ENCODE results near the gene OR51M1. TPM values are rescaled to one million over a fixed set of nuclear protein-coding genes. Genes with fewer than 3 reads are reported as not detected.

OR51M1 gene
- total RNA-seq, 2 experiments from 2014 or later = not detected

GRCh38 chr11:5368502-5369043 lies 15.0 kb upstream of the OR51M1 start:
- Histone ChIP-seq H3K27ac (ENCODE audit: low read depth, low read length, poor library complexity, severe bottlenecking) (no peak overlapping the region), H3K4me2 (ENCODE audit: low read length) (no peak overlapping the region), H3K79me2 (ENCODE audit: insufficient read depth, low read depth, low read length) (no peaks in the 10 kb centered on the region), H3K9me3 (ENCODE audit: low read length) (no peaks in the 10 kb centered on the region), H3K9me2 (ENCODE audit: insufficient read depth, low read length) (no peaks in the 10 kb centered on the region), H3K4me1 (ENCODE audit: insufficient read depth, low read length, poor library complexity, severe bottlenecking) (no peaks in the 10 kb centered on the region), H3K4me3 (ENCODE audit: low read depth, low read length, poor library complexity, severe bottlenecking) (no peak overlapping the region), H2AFZ (ENCODE audit: low read length) (no peak overlapping the region), H3K36me3 (ENCODE audit: insufficient read depth, low read length) (no peaks in the 10 kb centered on the region), H4K20me1 (ENCODE audit: insufficient read depth, low read length) (no peaks in the 10 kb centered on the region)
- ChIA-PET CTCF (ENCODE audit: unreplicated experiment) (no interaction called here), POLR2A (interaction anchor here (0.6 kb wide), 1 partner anchor 14 kb away, joined by 3 read pairs; no protein-coding TSS in a partner anchor)
- intact Hi-C loops (cut with micrococcal nuclease; ENCODE audit: unreplicated experiment) = no loop called here
- DNase-seq (ENCODE audit: low spot score) = no peak
- no TSS peak for BruUV-seq (replicated peaks)
- no peak for TF ChIP-seq EZH2phosphoT487 (IDR thresholded peaks at IDR 0.05; ENCODE audit: borderline replicate concordance, low read depth, low read length)
- TF ChIP-seq, protein P1, sequence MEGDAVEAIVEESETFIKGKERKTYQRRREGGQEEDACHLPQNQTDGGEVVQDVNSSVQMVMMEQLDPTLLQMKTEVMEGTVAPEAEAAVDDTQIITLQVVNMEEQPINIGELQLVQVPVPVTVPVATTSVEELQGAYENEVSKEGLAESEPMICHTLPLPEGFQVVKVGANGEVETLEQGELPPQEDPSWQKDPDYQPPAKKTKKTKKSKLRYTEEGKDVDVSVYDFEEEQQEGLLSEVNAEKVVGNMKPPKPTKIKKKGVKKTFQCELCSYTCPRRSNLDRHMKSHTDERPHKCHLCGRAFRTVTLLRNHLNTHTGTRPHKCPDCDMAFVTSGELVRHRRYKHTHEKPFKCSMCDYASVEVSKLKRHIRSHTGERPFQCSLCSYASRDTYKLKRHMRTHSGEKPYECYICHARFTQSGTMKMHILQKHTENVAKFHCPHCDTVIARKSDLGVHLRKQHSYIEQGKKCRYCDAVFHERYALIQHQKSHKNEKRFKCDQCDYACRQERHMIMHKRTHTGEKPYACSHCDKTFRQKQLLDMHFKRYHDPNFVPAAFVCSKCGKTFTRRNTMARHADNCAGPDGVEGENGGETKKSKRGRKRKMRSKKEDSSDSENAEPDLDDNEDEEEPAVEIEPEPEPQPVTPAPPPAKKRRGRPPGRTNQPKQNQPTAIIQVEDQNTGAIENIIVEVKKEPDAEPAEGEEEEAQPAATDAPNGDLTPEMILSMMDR (conservative IDR thresholded peaks at IDR 0.05; ENCODE audit: low read length) = no peak

- DNase-seq (ENCODE audit: low spot score) = no peak
- CTCF ChIA-PET (ENCODE audit: unreplicated experiment) = no interaction called here
- no TSS peak for BruUV-seq (replicated peaks)
Observed at GRCh38 chr11:5369789-5370188, 13.8 kb upstream of the OR51M1 start.

More at GRCh38 chr11:5369789-5370188, 13.8 kb upstream of the OR51M1 start:
- intact Hi-C loops (cut with micrococcal nuclease; ENCODE audit: unreplicated experiment) = no loop called here
- POLR2A ChIA-PET = no interaction called here
- Histone ChIP-seq H3K27ac (ENCODE audit: low read depth, low read length, poor library complexity, severe bottlenecking) (no peak overlapping the region), H3K4me3 (ENCODE audit: low read depth, low read length, poor library complexity, severe bottlenecking) (no peak overlapping the region), H3K4me2 (ENCODE audit: low read length) (no peak overlapping the region), H3K36me3 (ENCODE audit: insufficient read depth, low read length) (no peaks in the 10 kb centered on the region), H4K20me1 (ENCODE audit: insufficient read depth, low read length) (no peaks in the 10 kb centered on the region), H3K9me2 (ENCODE audit: insufficient read depth, low read length) (no peaks in the 10 kb centered on the region), H3K79me2 (ENCODE audit: insufficient read depth, low read depth, low read length) (no peaks in the 10 kb centered on the region), H3K9me3 (ENCODE audit: low read length) (no peaks in the 10 kb centered on the region), H2AFZ (ENCODE audit: low read length) (no peak overlapping the region), H3K4me1 (ENCODE audit: insufficient read depth, low read length, poor library complexity, severe bottlenecking) (no peaks in the 10 kb centered on the region)
- no peak for TF ChIP-seq EZH2phosphoT487 (IDR thresholded peaks at IDR 0.05; ENCODE audit: borderline replicate concordance, low read depth, low read length)
- TF ChIP-seq, protein P1 (conservative IDR thresholded peaks at IDR 0.05; ENCODE audit: low read length) = no peak

Measured in OCI-LY7 (cell line).